ENCODE data around the gene CMA1.

DNA sequence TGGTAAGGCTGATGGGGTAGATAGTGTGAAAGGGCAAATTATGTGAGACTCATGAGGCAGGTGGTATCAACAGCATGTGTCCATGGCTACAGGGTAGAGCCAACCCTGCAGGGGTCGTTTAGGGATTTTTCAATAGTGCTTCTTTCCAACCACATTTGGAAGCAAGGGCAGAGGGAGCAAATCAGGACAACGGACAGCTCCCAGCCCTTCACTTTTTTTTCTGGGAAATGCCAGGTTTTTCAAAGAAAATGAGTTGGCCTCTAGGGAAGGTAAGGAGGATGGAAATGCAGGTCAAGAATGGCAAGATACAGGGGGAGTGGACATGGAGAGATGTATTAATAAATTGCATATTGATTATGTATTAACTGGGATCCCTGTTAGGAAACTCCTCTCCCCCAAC is 4.9 kb upstream of the CMA1 start:
- no peak for TF ChIP-seq RARB (CRISPR knock-in tag; IDR thresholded peaks at IDR 0.05)
- TF ChIP-seq, protein P1, sequence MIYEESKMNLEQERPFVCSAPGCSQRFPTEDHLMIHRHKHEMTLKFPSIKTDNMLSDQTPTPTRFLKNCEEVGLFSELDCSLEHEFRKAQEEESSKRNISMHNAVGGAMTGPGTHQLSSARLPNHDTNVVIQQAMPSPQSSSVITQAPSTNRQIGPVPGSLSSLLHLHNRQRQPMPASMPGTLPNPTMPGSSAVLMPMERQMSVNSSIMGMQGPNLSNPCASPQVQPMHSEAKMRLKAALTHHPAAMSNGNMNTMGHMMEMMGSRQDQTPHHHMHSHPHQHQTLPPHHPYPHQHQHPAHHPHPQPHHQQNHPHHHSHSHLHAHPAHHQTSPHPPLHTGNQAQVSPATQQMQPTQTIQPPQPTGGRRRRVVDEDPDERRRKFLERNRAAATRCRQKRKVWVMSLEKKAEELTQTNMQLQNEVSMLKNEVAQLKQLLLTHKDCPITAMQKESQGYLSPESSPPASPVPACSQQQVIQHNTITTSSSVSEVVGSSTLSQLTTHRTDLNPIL (CRISPR knock-in tag; IDR thresholded peaks at IDR 0.05; ENCODE audit: low read depth): no peak
- no peak for TF ChIP-seq ZNF565 (CRISPR knock-in tag; conservative IDR thresholded peaks at IDR 0.05; ENCODE audit: low read depth)
- TF ChIP-seq TOX (CRISPR knock-in tag; IDR thresholded peaks at IDR 0.05; ENCODE audit: borderline replicate concordance): no peak
- TF ChIP-seq, protein P2, sequence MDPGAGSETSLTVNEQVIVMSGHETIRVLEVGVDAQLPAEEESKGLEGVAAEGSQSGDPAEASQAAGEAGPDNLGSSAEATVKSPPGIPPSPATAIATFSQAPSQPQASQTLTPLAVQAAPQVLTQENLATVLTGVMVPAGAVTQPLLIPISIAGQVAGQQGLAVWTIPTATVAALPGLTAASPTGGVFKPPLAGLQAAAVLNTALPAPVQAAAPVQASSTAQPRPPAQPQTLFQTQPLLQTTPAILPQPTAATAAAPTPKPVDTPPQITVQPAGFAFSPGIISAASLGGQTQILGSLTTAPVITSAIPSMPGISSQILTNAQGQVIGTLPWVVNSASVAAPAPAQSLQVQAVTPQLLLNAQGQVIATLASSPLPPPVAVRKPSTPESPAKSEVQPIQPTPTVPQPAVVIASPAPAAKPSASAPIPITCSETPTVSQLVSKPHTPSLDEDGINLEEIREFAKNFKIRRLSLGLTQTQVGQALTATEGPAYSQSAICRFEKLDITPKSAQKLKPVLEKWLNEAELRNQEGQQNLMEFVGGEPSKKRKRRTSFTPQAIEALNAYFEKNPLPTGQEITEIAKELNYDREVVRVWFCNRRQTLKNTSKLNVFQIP (CRISPR knock-in tag; IDR thresholded peaks at IDR 0.05; ENCODE audit: borderline replicate concordance, low read depth): no peak
- TF ChIP-seq, protein P3, sequence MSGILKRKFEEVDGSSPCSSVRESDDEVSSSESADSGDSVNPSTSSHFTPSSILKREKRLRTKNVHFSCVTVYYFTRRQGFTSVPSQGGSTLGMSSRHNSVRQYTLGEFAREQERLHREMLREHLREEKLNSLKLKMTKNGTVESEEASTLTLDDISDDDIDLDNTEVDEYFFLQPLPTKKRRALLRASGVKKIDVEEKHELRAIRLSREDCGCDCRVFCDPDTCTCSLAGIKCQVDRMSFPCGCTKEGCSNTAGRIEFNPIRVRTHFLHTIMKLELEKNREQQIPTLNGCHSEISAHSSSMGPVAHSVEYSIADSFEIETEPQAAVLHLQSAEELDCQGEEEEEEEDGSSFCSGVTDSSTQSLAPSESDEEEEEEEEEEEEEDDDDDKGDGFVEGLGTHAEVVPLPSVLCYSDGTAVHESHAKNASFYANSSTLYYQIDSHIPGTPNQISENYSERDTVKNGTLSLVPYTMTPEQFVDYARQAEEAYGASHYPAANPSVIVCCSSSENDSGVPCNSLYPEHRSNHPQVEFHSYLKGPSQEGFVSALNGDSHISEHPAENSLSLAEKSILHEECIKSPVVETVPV (CRISPR knock-in tag; IDR thresholded peaks at IDR 0.05): no peak
